OCI-LY3 (cell line): ENCODE measurements around the gene PRKAR1B.

Source experiments
- EZH2phosphoT487 ChIP-seq: fragments of 200-600 bp; shearing (Covaris generic); IDR thresholded peaks from 2 replicates; pipeline ENCODE4 v1.6.1; 2018; ENCODE audit warnings: antibody characterized with exemption, mixed run types, low read depth
- TF ChIP-seq, protein P1 (sequence below): fragments of 200-600, 300-600 bp; sonication (generic); IDR thresholded peaks from 2 replicates; pipeline ENCODE4 v1.5.1; 2014; ENCODE audit warnings: antibody characterized with exemption, low read length, low read depth

DNA sequence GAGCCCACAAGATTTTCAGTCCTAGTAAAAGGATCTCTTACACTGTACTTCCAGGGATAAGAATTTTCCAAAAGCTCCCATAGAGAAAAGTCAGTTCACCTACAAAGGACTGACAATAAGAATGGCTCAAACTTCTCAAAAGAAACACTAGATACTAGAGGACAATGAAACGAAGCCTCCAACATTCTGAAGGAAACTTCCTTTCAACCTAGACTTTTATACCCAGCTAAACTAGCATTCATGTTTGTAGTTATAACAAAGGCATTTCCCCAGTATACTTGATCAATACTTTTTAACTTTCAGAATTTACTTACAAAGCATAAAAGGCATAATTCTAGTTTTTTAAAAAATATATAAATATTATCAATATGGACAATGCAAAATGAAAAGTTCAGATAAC lies 41.5 kb downstream of the PRKAR1B start:
- TF ChIP-seq, protein P1, sequence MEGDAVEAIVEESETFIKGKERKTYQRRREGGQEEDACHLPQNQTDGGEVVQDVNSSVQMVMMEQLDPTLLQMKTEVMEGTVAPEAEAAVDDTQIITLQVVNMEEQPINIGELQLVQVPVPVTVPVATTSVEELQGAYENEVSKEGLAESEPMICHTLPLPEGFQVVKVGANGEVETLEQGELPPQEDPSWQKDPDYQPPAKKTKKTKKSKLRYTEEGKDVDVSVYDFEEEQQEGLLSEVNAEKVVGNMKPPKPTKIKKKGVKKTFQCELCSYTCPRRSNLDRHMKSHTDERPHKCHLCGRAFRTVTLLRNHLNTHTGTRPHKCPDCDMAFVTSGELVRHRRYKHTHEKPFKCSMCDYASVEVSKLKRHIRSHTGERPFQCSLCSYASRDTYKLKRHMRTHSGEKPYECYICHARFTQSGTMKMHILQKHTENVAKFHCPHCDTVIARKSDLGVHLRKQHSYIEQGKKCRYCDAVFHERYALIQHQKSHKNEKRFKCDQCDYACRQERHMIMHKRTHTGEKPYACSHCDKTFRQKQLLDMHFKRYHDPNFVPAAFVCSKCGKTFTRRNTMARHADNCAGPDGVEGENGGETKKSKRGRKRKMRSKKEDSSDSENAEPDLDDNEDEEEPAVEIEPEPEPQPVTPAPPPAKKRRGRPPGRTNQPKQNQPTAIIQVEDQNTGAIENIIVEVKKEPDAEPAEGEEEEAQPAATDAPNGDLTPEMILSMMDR: no peak
- TF ChIP-seq EZH2phosphoT487: no peak
